Activated CD4-positive, alpha-beta T cell treated with anti-CD3 and anti-CD28 coated beads, Interleukin-2, amount 50 U/mL, for 48 hours (primary cell): ENCODE data around the gene MRPS7.

ENCODE experiments used
- DNase-seq, 2 experiments: peaks; one replicate each; pipeline ENCODE4 v3.0.0-alpha.2; 2020

Gene MRPS7

DNA sequence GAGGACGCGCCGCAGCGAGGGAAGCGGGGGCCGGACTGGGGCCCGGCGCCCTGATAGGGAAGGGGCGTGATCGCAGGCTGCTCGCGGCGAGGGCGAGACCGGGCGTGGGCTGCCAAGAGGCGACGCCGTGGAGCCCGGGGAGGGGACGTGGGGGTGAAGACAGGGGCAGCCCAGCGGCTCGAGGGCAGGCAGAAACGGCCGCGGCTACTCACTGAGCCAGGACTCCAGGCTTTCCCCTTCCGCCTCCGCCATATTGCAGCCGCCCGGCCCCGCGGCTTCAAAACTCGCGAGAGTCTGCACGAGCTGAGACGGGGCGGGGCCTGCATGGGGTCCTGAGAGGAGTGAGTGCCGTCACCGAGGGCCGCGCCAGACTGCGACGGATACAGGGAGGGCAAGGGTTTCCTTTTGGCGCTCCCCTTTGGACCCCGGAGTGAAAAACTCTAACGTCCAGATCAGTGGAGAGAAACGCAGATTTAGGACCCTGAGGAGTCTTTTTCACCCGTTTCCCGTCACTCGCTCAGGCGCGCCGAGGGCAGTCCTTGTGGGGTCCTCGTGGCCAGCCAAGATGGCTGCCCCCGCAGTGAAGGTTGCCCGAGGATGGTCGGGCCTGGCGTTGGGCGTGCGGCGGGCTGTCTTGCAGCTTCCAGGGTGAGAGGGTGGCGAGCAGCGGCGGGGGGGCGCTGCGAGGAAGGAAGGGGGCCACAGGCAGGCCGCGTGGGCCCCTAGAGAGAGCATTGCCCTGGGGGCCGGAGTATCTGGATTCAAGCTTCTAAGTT lies at the start of gene MRPS7, which contains the start of gene GGA3:
Gene MRPS7, plus strand, starts transcription at position 544 of the 776 bp plus-strand sequence. Its CDS starts 22 bp downstream, at position 566.
Gene GGA3, minus strand, starts transcription at position 271 of the 776 bp plus-strand sequence. Its CDS starts 19 bp downstream, at position 252.
- DNase-seq, result peak; percentile 97

DNA sequence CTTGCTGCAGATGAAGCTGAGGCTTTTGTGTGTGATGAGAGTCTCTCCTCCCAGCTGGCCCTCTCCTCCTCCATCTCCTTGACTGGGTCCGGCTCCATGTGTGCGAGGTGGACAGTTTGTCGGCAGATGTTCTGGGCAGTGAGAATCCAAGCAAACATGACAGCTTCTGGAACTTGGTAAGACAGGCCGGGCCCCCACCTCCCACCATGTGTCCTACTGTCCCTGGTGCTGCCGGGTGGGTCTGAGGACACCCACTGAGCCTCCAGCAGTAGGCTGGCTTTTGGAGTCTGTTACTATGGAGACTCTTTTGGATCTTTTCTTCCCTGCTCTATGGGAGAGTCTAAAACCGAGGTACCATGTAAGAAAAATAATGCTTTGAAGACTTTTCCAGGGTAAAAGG lies 43.5 kb upstream of the MRPS7 start:
- no peak for DNase-seq

DNA sequence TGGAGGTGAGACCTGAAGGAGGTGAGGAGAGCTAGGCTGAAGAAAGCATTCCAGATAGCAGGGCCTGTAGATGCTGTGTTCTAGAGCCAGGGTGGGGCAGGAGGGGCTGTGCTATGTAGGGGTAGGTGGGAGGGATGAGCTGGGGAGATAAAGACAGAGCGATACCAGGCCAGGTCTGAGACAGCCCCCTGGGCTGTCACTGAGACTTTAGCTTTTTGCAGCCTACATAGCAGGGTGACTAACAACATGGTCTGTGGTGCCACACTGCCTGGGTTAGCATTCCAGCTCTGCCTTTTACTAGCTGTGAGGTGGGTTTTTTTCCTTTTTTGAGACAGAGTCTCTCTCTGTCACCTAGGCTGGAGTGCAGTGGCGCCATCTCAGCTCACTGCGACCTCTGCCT lies 41.9 kb upstream of the MRPS7 start:
- no peak for DNase-seq

GRCh38 chr17:75225016-75225415 lies 36.7 kb upstream of the MRPS7 start:
- no peak for DNase-seq

GRCh38 chr17:75227729-75228128 lies 34.0 kb upstream of the MRPS7 start:
- no peak for DNase-seq

GRCh38 chr17:75228305-75228704 lies 33.4 kb upstream of the MRPS7 start:
- no peak for DNase-seq

DNA sequence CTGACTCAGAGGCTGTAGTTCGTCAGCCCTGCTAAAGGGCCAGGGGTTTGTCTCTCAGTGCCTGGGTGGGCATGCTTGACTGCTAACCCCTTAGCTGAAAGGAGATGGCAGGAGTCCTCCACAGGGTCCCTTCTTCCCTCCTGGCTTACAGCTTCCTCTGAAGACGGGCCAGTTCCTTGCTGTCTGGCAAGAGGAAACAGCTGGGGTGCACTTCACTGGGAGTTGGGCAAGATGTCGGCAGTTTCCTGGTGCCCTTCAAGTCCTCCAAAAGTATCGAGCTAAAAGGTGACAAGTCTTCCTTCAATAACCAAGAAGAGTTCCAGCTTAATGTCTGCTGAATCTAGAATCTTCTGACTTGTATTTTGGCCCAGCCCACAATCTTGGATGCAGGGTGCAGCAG lies 32.8 kb upstream of the MRPS7 start:
- no peak for DNase-seq

DNA sequence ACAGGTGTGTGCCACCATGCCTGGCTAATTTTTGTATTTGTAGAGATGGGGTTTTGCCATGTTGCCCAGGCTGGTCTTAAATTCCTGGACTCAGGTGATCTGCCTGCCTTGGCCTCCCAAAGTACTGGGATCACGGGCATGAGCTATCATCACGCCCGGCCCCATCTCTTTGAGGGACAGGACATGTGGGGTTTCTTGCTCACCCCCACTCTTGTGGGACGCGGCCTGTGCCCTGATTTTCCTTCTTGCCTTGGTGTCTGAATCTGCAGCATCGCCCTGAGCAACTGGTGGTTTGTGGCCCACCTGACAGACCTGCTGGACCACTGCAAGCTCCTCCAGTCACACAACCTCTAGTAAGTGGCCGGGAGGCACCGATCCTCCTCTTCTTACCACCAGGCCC lies 30.6 kb upstream of the MRPS7 start:
- DNase-seq, result no peak

GRCh38 chr17:75231741-75232464 lies 29.8 kb upstream of the MRPS7 start:
- DNase-seq, result no peak

DNA sequence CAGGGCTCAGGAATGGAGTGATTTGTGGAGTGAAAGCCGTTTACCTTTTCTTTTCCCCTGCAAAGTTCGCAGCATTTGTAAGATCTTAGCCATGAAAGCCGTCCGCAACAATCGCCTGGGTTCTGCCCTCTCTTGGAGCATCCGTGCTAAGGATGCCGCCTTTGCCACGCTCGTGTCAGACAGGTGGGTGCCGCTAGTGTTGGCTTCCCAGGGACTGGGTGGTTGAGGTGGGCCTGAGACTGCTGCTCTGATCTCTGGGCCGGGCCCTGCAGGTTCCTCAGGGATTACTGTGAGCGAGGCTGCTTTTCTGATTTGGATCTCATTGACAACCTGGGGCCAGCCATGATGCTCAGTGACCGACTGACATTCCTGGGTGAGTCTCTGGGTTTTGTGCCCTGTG lies 28.9 kb upstream of the MRPS7 start:
- no peak for DNase-seq

- no peak for DNase-seq
These were observed 24.3 kb upstream of the MRPS7 start for GRCh38 chr17:75237100-75238014.

- no peak for DNase-seq
These were observed 23.6 kb upstream of the MRPS7 start for GRCh38 chr17:75238020-75238580.

DNA sequence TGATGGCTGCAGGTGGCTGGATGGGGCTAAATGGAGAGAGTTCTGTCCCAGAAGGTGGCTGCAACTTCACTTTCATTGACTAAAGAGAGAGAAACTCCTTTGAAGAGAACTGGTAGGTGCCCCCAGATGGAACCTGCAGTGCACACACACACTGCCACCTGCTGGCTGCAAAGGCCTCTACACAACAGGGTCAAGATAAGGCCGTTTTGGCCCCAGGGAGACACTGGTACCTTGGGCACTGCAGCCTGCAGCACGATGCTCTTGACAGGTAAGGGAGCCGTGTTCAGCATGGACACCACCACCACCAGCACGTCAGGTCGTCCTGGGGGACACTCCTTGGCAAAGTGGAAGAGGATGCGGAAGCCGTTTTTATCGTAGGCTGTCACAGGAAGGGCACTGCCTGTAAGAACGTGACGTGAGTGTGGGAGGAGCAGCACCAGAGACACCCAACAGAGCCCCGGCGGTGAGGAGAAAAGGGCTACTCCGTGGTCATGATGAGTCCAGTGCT lies 22.9 kb upstream of the MRPS7 start:
- peak; percentile 63 to 68 for DNase-seq

GRCh38 chr17:75239214-75239613 lies 22.5 kb upstream of the MRPS7 start:
- DNase-seq, result no peak

DNA sequence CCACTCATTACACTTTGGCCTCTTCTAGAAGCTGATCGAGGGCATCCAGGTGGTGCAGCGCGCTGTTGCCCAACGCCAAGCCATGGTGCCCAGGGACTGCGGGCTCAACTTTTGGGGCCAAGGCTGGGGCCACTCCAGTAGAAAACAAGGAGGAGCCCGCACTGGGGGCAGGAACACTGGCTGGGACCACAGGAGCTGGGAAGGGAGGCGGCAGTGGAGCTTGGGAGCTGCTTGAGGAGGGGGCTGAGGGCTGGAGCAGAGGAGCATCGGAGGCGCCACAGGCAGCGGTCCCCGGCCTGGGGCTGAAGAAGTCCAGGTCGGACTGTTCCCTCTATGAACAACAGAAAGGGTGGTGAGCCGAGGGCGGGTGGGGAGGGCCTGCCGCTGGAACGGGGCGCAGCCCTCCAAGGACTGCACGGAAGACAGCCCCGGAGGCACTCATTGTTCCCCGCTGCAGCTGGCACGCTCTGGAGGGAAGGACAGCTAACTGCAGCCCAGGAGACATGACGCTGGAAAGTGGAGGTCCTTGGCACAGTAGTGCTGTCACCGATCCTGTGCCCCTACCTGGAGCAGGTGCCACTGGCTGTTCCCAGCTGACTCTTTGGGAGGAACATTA lies 21.8 kb upstream of the MRPS7 start:
- no peak for DNase-seq

- DNase-seq, result peak; percentile 48 to 62
These were observed 21.1 kb upstream of the MRPS7 start for GRCh38 chr17:75240394-75241142.

GRCh38 chr17:75241143-75241430 lies 20.6 kb upstream of the MRPS7 start:
- no peak for DNase-seq

DNA sequence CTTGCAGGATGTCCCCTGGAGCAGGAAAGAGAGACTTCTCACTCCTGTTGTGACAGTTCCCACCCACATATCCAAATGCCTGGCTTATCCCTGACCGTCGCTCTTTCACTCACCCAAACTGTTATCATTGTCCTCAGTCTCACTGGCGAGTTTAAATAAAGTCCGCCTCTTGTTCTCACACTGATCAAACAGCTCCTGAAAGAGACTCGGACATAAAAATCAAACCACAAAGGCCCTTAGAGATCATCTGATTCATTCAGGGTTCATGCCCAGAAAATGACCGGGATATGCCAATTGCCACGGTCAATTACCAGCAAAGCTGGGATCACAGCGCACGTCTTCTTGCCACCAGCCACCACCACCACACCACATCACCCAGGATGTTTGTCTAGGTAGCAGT lies 20.2 kb upstream of the MRPS7 start:
- no peak for DNase-seq

GRCh38 chr17:75241996-75242460 lies 19.7 kb upstream of the MRPS7 start:
- DNase-seq, result peak; percentile 33 to 47

GRCh38 chr17:75242461-75243042 lies 19.1 kb upstream of the MRPS7 start:
- DNase-seq, result peak; percentile 30 to 45
